SK-N-SH treated with all-trans-retinoic acid at 6 μM for 48 hours (cell line): ENCODE data around the gene NBEA.

Experiments used
- ATAC-seq: fragments of 200-7000 bp; cut with Tn5 transposase; 3 replicates; pipeline ENCODE4 v1.9.1; 2020; ENCODE audit warnings: mild to moderate bottlenecking, moderate library complexity
- BACH2 ChIP-seq: fragments of 250-450 bp; sonication (Bioruptor Pico); IDR thresholded peaks from 2 replicates; pipeline ENCODE4 v1.9.0; 2021; ENCODE audit warnings: mild to moderate bottlenecking, borderline replicate concordance
- CREB5 ChIP-seq: fragments of 250-450 bp; sonication (Bioruptor Pico); IDR thresholded peaks from 2 replicates; pipeline ENCODE4 v1.5.1; 2020; ENCODE audit warnings: low read depth, mild to moderate bottlenecking, moderate library complexity
- CSRNP3 ChIP-seq: fragments of 250-450 bp; sonication (Bioruptor Pico); IDR thresholded peaks from 2 replicates; pipeline ENCODE4 v1.5.1; 2021; ENCODE audit warnings: mild to moderate bottlenecking, moderate library complexity
- ESRRG ChIP-seq: fragments of 250-450 bp; sonication (Bioruptor Pico); IDR thresholded peaks from 2 replicates; pipeline ENCODE4 v1.6.1; 2021; ENCODE audit warnings: mild to moderate bottlenecking
- GLIS3 ChIP-seq: fragments of 250-450 bp; sonication (Bioruptor Pico); IDR thresholded peaks from 2 replicates; pipeline ENCODE4 v1.5.0; 2020; ENCODE audit warnings: mild to moderate bottlenecking, moderate library complexity
- ISL1 ChIP-seq: fragments of 250-450 bp; sonication (Bioruptor Pico); IDR thresholded peaks from 2 replicates; pipeline ENCODE4 v2.1.2; 2022; ENCODE audit warnings: mild to moderate bottlenecking, moderate library complexity
- OSR1 ChIP-seq: fragments of 250-450 bp; sonication (Bioruptor Pico); IDR thresholded peaks from 2 replicates; pipeline ENCODE4 v1.8.0; 2022; ENCODE audit warnings: moderate library complexity, mild to moderate bottlenecking, inconsistent platforms
- PATZ1 ChIP-seq: fragments of 250-450 bp; sonication (Bioruptor Pico); IDR thresholded peaks from 2 replicates; pipeline ENCODE4 v1.8.0; 2020; ENCODE audit warnings: mild to moderate bottlenecking, moderate library complexity, borderline replicate concordance
- POU6F1 ChIP-seq: fragments of 250-450 bp; sonication (Bioruptor Pico); IDR thresholded peaks from 2 replicates; pipeline ENCODE4 v1.8.0; 2021; ENCODE audit warnings: low read depth, mild to moderate bottlenecking, moderate library complexity, borderline replicate concordance
- SNAI2 ChIP-seq: fragments of 250-450 bp; sonication (Bioruptor Pico); IDR thresholded peaks from 2 replicates; pipeline ENCODE4 v1.5.0; 2020; ENCODE audit warnings: mild to moderate bottlenecking, moderate library complexity
- TCF4 ChIP-seq: fragments of 250-450 bp; sonication (Bioruptor Pico); IDR thresholded peaks from 2 replicates; pipeline ENCODE4 v1.8.0; 2021; ENCODE audit warnings: mild to moderate bottlenecking, moderate library complexity, borderline replicate concordance
- TOX ChIP-seq: fragments of 250-450 bp; sonication (Bioruptor Pico); IDR thresholded peaks from 2 replicates; pipeline ENCODE4 v1.8.0; 2021; ENCODE audit warnings: mild to moderate bottlenecking, moderate library complexity, borderline replicate concordance
- TSHZ2 ChIP-seq: fragments of 250-450 bp; sonication (Bioruptor Pico); IDR thresholded peaks from 2 replicates; pipeline ENCODE4 v1.5.0; 2020; ENCODE audit warnings: mild to moderate bottlenecking, moderate library complexity
- ZFP3 ChIP-seq: fragments of 250-450 bp; sonication (Bioruptor Pico); IDR thresholded peaks from 2 replicates; pipeline ENCODE4 v1.5.0; 2020; ENCODE audit warnings: mild to moderate bottlenecking, moderate library complexity
- ZNF70 ChIP-seq: fragments of 450-650 bp; formaldehyde crosslinking; IDR thresholded peaks from 2 replicates; pipeline ENCODE4 v1.5.0; 2020; ENCODE audit warnings: mild to moderate bottlenecking, moderate library complexity
- ZNF8 ChIP-seq: fragments of 450-650 bp; formaldehyde crosslinking; IDR thresholded peaks from 2 replicates; pipeline ENCODE4 v1.5.0; 2020; ENCODE audit warnings: mild to moderate bottlenecking, moderate library complexity

NBEA gene

GRCh38 chr13:35349052-35349451 lies 407.0 kb downstream of the NBEA start:
- TF ChIP-seq ZFP3 (no peak), TSHZ2 (CRISPR knock-in tag) (no peak), POU6F1 (CRISPR knock-in tag) (no peak), CSRNP3 (CRISPR knock-in tag) (no peak), ZNF8 (CRISPR knock-in tag) (no peak), TOX (CRISPR knock-in tag) (no peak), ZNF70 (CRISPR knock-in tag) (no peak), ISL1 (CRISPR knock-in tag) (no peak), CREB5 (CRISPR knock-in tag) (no peak), BACH2 (CRISPR knock-in tag) (no peak), SNAI2 (CRISPR knock-in tag) (no peak), PATZ1 (CRISPR knock-in tag) (no peak)

GRCh38 chr13:35349673-35350278 lies 407.7 kb downstream of the NBEA start:
- peak; percentile 61 for ATAC-seq
- TF ChIP-seq GLIS3 (CRISPR knock-in tag) (no peak), BACH2 (CRISPR knock-in tag) (no peak), OSR1 (CRISPR knock-in tag) (no peak), ISL1 (CRISPR knock-in tag) (0 out of 2 replicates have a peak, but pooled peaks have one; percentile 27), TSHZ2 (CRISPR knock-in tag) (0 out of 2 replicates have a peak, but pooled peaks have one; percentile 32), ZFP3 (0 out of 2 replicates have a peak, but pooled peaks have one; percentile 16)

More at GRCh38 chr13:35349052-35349451, 407.0 kb downstream of the NBEA start:
- no peak for ATAC-seq

GRCh38 chr13:35354285-35354684 lies 412.2 kb downstream of the NBEA start:
- no peak for TF ChIP-seq TSHZ2 (CRISPR knock-in tag)
- TF ChIP-seq ZNF8 (CRISPR knock-in tag), result no peak
- TF ChIP-seq ESRRG, result no peak
- no peak for TF ChIP-seq ZNF70 (CRISPR knock-in tag)
- no peak for TF ChIP-seq TCF4 (CRISPR knock-in tag)
- no peak for ATAC-seq
